ENCODE results near the gene PCED1A. TPM values are rescaled to one million over a fixed set of nuclear protein-coding genes. Genes with fewer than 3 reads are reported as not detected.

Gene PCED1A
- total RNA-seq, 1 donor from 2014 or later = 16.3 TPM

DNA sequence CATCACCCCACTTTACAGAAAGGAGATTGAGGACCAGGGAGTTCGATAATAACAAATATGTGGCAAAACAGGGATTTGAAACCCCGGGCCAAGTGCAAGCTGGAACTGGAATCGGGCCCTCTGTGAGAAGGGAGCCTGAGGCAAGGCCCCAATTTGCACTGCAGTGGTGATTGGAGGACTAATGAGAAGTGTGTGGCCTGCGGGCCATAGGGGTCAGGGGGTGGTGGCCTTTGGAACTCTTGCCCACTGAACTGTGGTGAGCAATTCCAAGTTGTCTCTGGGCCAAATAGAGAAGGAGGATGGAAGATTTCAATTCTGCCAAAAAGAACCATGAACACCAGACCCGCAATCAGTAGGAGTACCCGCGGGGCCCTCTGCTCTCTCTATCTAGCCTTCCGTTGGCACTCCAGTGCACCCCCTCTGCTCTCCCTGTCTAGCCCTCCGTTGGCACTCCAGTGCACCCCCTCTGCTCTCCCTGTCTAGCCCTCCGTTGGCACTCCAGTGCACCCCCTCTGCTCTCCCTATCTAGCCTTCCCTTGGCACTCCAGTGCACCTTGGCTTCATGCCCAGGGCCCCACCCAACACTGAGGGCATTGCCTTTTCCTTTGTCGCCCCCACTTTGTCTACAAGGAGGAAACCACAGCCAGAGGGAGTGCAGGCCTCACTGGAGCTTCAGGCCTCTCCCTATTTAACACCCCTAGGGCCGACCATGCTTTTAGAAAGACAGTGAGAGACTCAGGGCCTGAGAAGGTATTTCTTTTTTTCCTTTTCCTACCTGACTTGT is 26.8 kb upstream of the PCED1A start:
- no peak for DNase-seq (ENCODE audit: low read depth)

DNA sequence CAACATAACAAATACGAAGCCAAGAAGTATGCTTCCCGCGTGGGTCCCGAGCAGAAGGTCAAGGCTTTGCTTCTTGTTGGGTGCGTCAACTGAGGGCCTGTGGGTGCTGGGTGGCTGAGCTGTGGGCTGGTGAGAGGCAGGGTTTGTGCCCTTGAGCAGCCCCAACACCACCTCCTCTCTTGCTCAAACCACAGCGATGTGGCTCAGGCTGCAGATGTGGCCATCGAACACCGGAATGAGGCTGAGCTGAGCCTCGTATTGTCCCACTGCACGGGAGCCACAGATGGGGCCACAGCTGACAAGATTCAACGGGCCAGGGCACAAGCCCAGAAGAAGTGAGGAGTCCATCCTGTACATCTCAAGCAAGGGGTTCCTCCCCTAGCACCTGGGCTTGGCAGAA is 25.8 kb upstream of the PCED1A start:
- no peak for DNase-seq (ENCODE audit: low read depth)

GRCh38 chr20:2865630-2866029 is 25.2 kb upstream of the PCED1A start:
- no peak for DNase-seq (ENCODE audit: low read depth)

DNA sequence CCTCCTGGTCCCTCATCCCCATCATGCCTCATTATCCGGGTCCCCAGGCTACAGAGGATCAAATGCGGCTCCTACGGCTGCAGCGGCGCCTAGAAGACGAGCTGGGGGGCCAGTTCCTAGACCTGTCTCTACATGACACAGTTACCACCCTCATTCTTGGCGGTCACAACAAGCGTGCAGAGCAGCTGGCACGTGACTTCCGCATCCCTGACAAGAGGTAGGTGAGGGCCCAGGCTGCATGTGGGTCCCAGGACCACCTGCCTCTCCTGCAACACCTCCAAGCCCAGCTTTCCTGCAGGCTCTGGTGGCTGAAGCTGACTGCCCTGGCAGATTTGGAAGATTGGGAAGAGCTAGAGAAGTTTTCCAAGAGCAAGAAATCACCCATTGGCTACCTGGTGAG is 24.6 kb upstream of the PCED1A start:
- no peak for DNase-seq (ENCODE audit: low read depth)

DNA sequence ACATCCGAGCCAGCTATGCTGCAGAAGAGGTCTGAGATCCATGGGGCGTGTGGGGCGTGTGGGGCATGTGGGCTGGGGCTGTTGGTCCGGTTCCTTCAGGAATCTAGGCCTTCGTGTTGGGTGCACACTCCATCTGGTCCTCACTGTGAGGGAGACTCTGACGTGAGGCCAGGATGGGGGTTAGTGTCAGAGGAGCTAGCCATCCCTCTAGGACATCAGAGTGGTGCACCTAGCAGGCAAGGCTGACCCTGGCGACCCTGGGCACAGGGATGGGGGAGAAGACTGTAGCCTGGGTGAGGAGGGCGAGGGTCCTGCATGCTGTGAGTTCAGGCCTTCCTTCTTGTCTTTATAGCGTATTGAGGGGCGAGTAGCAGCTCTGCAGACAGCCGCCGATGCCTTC is 24.2 kb upstream of the PCED1A start:
- no peak for DNase-seq (ENCODE audit: low read depth)

- DNase-seq (ENCODE audit: low read depth) = peak; percentile 98
Measured at GRCh38 chr20:2859330-2860121, 19.1 kb upstream of the PCED1A start.

GRCh38 chr20:2858591-2858990 is 18.1 kb upstream of the PCED1A start:
- no peak for DNase-seq (ENCODE audit: low read depth)

- no peak for DNase-seq (ENCODE audit: low read depth)
Measured at GRCh38 chr20:2851086-2851485, 10.6 kb upstream of the PCED1A start.

DNA sequence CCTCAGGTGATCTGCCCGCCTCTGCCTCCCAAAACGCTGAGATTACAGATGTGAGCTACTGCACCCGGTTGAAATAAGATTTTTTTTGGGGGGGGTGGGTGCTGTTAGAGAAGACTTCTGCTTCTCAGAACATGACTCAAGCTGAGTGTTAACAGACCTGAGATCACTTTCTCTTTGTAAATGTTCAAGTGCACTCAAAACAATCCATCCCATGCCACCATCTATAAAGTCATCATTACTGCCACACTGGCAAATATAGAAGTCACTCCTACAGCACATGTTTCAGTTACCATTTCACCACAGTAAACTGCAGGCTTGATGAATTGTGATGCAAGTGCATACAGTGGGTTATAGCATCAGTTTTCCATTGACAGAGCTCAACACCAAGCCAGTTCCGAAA is 9.1 kb upstream of the PCED1A start:
- no peak for DNase-seq (ENCODE audit: low read depth)

GRCh38 chr20:2847802-2848201 is 7.3 kb upstream of the PCED1A start:
- no peak for DNase-seq (ENCODE audit: low read depth)

DNA sequence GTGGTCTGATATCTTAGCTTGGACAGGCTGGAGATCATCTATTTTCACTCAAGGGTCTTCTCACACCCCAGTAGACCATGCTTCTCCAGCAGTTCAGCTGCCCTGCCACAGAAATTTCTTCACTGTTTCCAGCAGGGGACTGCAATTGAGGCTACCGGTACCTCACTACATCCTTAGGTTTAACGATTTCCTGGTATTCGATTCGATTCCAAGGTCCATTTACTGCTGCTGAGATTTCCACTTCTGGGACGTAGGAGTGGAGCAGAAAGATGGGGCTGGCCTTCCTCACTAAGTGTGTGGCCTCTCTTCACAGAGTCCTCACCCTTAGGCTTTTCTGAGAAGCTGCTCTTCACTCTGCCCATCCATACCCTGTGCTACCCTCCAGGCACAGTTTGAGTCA is 6.2 kb upstream of the PCED1A start:
- DNase-seq (ENCODE audit: low read depth) = no peak

DNA sequence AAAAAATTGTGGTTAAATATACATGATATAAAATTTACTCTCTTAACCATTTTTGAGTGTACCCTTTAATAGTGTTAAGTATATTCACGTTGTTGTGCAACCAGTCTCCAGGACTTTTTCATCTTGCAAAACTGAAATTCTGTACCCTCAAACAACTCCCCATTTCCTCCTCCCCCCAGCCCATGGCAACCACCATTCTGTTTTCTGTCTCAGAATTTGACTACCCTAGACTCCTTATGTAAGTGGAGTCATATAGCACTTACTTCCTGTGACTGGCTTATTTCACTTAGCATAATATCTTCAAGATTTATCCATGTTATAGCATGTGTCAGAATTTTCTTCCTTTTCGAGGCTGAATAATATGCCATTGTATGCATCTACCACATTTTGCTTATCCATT is 5.2 kb upstream of the PCED1A start:
- no peak for DNase-seq (ENCODE audit: low read depth)

DNA sequence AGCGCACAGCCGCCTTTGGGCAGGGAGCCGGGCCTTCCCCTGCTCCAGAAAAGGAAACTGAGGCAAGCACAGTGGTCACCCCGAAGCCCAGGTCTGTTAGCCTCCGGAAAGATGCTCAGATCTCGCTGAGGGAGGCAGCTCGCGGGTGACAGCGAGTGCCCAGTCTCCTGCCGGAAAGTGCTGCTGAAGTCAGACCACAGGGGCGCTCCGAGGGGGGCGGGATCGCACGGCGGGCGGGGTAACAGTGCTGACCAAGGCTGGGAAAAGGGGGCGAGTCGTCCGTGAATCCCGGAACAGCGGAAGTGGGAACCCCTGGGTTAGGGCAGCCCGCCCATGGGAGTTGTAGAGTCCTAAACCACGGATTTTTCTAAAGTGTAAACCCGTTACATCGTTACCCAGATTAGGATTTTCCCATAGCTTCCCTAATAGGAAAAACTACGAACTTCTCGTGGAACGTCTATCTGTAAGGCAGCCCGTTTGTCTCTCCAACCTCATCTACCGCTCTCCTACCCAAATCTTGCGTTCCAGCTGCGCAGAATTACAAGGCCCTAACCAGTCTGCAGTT is 594 bp upstream of the PCED1A start:
- peak; percentile 61 for DNase-seq (ENCODE audit: low read depth)

- no peak for DNase-seq (ENCODE audit: low read depth)
Measured at GRCh38 chr20:2839732-2840137, 720 bp downstream of the PCED1A start.

DNA sequence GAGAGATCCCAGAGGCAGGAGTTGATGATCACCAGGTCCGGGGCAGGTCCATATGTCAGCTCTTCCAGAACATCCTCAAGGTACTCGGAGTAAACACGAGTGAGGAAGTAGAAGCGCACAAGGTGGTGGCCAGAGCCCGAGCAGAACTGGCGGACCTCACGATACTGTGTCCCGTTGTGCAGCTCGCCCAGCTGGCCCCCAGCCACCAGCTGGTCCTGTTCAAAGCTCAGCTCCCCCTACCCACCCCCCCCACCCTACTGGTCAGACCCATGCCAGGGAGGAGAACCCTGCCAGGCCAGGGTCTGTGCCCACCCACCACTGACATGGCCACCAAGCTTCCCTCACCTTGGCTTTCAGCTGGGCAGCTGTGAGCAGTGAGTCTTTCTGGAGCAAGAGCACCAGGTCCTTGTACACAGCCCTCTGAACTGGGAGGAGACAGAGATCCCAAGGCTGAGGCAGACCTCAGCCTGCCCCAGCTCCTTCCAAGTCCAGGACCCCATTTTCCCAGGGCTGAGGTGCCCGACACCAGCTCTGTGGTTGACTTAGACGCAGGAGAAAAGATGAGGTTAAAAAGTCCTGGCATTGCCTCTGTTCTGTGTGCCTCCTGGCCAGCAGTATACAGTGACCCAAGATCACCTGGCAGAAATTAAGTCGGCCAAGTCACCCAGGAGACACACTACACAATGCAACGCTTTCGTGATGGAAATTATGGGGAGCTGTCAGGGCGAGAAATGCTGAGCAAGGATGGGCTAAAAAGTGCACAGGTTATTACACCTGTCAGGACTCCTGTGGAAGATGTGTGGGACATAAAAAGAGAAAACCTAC is 1.4 kb downstream of the PCED1A start:
- DNase-seq (ENCODE audit: low read depth) = no peak

- no peak for DNase-seq (ENCODE audit: low read depth)
Measured at GRCh38 chr20:2838170-2838797, 2.2 kb downstream of the PCED1A start.

GRCh38 chr20:2837221-2837960 is 3.1 kb downstream of the PCED1A start:
- no peak for DNase-seq (ENCODE audit: low read depth)

DNA sequence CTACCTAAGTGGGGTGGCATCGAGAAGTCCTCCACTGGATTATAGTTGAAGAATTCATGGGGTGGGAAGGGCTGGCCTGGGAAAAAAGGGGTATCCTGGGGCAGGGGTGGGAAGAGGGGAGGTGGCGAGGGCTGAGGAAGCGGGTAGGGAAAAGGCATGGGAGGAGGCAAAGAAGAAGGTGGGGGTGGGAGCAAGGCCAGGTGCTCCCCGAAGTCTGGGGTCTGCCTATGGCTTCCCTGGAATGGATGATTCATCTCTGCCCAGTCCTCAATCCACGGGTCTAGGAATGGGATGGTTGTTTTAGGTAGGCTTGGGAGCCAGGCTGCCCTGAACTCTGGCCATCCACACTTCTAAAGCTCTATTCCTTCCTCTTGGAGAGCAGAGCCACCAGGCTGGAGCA is 4.4 kb downstream of the PCED1A start:
- no peak for DNase-seq (ENCODE audit: low read depth)

- DNase-seq (ENCODE audit: low read depth) = no peak
Measured at GRCh38 chr20:2835331-2835796, 5.1 kb downstream of the PCED1A start.

Data from myocyte (in vitro differentiated cells).